Measurements from ENCODE around the gene HSD17B12. TPM values are rescaled to one million over a fixed set of nuclear protein-coding genes. Genes with fewer than 3 reads are reported as not detected.
"Not testable (repeated sequence)": the region's sequence is repeated elsewhere in the genome, so short reads cannot be mapped to it uniquely, and the experiment has no call there.

Gene HSD17B12
- 49.3 and 49.6 TPM in 2 replicates for total RNA-seq (2014; rRNA removed; shearing (Covaris generic); ENCODE audit: low replicate concordance)

DNA sequence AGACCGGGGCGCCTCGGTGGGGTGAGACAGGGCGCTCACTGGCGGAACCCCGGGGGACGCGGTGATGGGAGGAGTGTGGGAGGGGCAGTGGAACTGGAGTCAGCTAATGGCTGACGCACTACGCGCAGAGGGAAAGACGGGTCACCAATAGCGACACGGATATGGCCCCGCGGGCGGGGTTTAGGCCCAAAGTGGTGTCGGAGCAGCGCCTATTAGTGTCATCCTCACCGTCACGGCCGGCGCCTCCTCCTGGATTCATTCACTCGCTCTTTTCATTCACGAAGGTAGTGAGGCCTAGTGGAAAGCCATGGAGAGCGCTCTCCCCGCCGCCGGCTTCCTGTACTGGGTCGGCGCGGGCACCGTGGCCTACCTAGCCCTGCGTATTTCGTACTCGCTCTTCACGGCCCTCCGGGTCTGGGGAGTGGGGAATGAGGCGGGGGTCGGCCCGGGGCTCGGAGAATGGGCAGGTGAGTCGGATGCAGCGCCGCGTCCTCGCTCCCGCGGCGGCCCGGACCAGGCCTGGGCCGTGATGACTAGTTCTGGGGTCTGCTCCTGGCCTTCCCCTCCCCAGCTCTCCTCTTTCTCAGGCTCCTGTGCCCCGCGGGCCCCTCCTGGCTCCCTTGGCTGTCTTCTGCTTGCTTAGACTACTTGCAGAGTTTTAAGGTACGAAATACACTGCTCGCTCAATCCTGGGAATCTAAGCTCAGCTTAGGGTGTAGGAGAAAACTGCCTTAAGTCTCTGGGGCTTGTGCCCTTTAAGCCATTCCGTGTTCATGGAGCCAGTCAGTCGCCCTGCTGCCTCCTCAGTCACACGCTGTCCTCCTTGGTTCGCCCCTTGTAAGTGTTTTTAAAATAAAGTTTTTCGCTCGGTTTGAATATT lies at the start of gene HSD17B12:
Gene HSD17B12 (plus strand): TSS at position 218 of the 880 bp plus-strand sequence. CDS start 90 bp downstream, at position 308.
- H3K36me3 ChIP-seq = peaks cover 25% of the 10 kb centered on the region
- peaks cover under 1% of the 10 kb centered on the region; the same call in 1 of the 2 replicates for H3K27me3 ChIP-seq
- H3K4me3 ChIP-seq = peak within 1 kb of the TSS; percentile 73
- DNase-seq = peak; percentile 100
- no peaks in the 10 kb centered on the region; the same call in 1 of the 2 replicates for H3K9me3 ChIP-seq

DNA sequence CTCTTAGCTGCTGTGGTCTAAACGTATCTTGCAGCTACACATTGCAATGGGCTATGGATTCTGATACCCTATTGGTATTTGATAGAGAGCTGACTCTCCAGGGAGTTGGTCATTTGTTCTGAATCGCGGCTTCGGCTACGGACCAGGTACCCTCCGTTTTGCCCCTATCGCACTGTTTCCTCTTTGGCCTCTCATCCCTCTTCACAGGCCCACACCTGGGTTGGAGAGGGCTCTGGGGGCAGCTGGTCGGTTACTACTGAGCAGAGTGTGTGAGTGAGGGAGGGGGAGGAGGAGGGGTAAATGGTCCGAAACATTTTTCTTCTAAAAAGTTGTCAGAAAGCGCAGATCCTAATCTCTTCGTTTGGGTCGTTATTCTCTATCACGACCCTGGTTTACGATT lies 48.8 kb upstream of the HSD17B12 start:
- H3K27me3 ChIP-seq = peaks cover 85% of the 10 kb centered on the region
- no peak overlapping the region for H3K4me3 ChIP-seq
- no peaks in the 10 kb centered on the region; the same call in 1 of the 2 replicates for H3K9me3 ChIP-seq
- no peak for DNase-seq
- no peaks in the 10 kb centered on the region for H3K36me3 ChIP-seq

DNA sequence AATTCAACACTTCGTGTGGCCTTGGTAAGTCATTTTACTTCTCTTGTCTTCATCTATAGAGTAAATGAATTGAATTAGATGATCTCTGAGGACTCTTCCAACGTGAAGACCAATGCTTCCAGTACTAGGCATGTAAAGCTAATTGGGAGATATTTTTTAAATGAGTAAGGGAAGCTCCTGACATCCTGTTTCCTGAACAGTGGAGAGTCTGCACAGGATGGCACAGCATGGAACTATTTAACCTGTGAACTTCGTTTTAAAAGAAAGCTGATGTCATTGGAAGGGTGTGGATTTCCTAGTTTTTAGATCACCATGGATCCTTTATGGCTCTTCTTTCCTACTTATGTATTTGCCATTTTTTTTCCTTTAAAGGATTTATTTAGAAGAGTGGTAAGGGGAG lies 48.4 kb upstream of the HSD17B12 start:
- H3K27me3 ChIP-seq = peaks cover 85% of the 10 kb centered on the region

DNA sequence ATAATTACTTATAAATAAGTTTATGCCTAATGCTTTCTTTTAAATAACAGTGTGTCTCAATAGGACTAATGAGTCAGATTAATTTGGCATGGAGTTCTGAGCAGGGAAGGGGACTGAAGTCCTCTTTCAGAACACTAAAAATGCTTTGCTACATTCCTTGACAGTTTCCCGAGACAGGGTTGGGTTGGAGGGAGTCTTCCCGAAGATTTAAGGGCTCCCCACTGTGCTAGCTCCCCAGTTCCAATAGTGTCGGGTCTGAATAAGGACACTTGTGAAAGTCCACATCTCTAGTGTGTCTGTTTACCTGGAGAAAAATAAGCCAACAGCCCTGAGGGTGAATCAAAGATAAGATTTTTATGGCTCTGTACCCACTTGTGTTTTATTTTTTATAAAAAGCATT lies 41.8 kb upstream of the HSD17B12 start:
- no peaks in the 10 kb centered on the region for H3K36me3 ChIP-seq
- H3K9me3 ChIP-seq = no peaks in the 10 kb centered on the region
- no peak overlapping the region for H3K4me3 ChIP-seq
- H3K27me3 ChIP-seq = peaks cover 69% of the 10 kb centered on the region
- no peak for DNase-seq

More for the DNA sequence above, 48.4 kb upstream of the HSD17B12 start:
- no peaks in the 10 kb centered on the region; the same call in 1 of the 2 replicates for H3K9me3 ChIP-seq
- no peaks in the 10 kb centered on the region for H3K36me3 ChIP-seq
- no peak overlapping the region for H3K4me3 ChIP-seq
- DNase-seq = no peak

DNA sequence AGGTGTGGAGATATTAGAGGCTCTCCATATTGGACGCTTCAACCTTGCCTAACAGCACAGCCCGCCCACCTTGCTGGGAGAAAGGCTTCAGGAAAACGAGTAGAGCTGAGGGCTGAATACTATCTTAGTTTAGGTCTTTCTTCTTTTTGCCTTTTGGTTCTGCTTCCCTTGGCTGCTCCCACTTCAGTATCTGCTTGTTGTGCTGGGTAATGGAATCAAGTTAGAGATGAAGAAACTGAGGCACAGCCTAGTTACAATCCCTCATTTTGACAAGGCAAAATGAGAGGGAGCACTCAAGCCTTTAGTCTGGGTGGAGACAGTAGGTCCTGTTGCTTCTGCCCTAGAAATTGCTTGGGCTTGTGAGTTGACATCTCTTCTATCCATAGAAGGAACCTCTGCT lies 41.3 kb upstream of the HSD17B12 start:
- no peaks in the 10 kb centered on the region for H3K9me3 ChIP-seq
- no peak overlapping the region for H3K4me3 ChIP-seq
- no peaks in the 10 kb centered on the region for H3K36me3 ChIP-seq
- H3K27me3 ChIP-seq = peaks cover 66% of the 10 kb centered on the region
- no peak for DNase-seq

DNA sequence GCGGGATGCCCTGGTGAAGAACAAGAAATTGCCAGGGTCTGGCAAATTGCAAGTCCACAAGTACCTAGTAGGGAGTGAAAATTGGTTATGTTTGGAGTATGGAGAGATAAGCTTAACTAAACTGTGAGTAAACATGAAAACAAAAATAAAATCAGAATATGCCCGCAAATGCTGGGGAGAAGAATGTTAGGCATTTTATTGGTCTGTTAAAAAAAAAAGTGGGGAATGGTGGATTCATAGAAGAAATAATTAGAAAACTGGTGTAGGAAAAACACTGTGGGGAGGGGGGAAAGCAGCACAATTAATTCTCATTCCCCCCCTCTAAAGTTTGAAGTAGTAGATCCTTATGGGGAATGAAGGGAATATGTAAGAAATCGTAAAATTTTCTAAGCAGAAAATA lies 40.6 kb upstream of the HSD17B12 start:
- H3K27me3 ChIP-seq = peaks cover 61% of the 10 kb centered on the region
- H3K36me3 ChIP-seq = no peaks in the 10 kb centered on the region
- H3K9me3 ChIP-seq = no peaks in the 10 kb centered on the region
- no peak for DNase-seq
- no peak overlapping the region for H3K4me3 ChIP-seq

DNA sequence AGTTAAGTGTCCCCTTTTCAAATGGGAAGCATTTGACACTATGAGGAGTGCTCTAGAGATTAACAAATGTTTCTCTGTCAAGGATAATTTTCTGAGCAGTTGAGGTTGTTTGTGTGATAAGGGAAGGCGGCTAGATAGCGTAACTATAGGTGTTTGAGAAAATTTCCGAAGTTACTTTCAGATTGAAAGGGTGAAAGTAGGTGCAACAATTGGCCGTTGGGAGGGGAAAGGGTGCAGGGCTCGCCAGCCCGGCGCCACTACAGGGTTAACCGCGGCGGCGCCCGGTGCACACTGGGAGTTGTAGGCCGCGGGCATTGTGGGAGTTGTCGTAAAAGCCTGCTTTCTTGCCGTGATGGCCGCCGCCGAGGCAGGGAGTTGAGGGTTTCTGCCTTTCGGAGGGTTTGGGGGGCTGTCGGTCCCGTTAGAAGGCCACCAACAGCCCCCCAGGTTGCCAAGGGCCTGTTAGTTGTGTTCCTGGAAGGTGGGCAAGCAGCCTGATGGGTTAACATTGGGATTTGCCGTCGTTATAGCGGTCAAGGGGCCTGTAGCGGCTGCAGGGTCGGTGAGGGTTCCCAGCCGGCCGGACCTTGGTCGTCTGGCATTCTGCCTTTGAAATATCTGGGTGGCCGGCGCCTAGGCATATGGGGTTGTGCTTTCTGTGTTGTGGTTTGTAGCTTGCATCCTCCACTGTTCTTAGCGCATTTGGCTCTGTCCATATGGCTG lies 36.5 kb upstream of the HSD17B12 start:
- H3K27me3 ChIP-seq = peaks cover 24% of the 10 kb centered on the region
- H3K36me3 ChIP-seq = peaks cover 3% of the 10 kb centered on the region; the same call in 1 of the 2 replicates
- no peaks in the 10 kb centered on the region for H3K9me3 ChIP-seq
- peak overlapping the region; percentile 93 for H3K4me3 ChIP-seq
- DNase-seq = peak; percentile 94

DNA sequence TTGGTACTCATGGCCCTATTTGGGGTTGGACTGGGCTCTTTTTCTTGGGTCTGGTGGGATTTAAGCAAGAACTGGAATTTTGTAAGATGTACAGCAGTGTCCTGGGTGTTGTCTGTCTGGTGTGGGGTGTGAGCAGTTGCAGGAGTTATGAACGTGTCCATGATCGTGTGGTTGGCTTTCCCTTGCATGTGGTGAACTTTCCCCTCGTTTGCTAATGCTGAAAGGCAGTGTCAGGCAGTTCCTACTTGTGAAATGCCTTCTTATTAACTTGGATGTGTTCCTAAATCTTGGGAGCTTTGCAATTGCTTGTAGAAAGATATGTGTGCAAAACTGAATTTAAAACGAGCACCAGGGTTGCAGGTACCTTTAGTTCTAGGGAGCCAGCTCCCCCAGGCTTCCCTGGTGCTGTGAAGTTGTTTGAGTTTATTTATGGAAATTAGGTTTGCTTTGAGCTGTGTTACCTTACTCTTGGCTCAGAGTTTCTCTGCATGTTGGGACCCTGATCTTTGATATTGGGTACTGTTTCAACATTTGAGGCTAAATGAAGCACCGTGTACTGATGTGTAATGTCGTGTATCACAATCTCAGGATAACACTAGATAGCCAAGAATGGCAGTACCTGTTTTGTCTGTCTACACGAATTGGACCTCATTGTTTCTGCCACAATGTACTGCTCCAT lies 35.8 kb upstream of the HSD17B12 start:
- H3K36me3 ChIP-seq = peaks cover 3% of the 10 kb centered on the region; the same call in 1 of the 2 replicates
- peaks cover 17% of the 10 kb centered on the region for H3K27me3 ChIP-seq
- DNase-seq = no peak
- peak overlapping the region; percentile 93 for H3K4me3 ChIP-seq
- H3K9me3 ChIP-seq = no peaks in the 10 kb centered on the region

DNA sequence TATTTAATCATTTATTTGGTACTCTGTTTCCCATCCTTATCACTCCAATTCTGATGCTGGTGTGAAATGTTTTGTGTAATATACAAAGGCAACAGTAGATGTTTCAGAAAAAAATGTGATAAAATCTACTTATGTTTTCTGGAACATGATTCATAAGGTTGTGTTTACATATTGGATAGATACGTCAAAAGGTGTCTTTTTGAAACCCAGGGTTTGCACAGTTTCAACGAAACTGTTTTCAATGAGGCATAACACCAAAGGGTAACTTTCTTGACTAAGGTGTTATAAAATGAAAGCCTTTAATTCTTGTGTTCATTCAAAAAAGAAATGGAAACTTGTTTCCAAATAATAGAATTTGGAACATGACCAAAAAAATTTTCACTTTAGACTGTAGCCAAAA lies 33.8 kb upstream of the HSD17B12 start:
- Histone ChIP-seq H3K4me3 (no peak overlapping the region), H3K36me3 (peaks cover 3% of the 10 kb centered on the region; the same call in 1 of the 2 replicates), H3K9me3 (no peaks in the 10 kb centered on the region), H3K27me3 (peaks cover 2% of the 10 kb centered on the region; the same call in 1 of the 2 replicates)
- DNase-seq = no peak

DNA sequence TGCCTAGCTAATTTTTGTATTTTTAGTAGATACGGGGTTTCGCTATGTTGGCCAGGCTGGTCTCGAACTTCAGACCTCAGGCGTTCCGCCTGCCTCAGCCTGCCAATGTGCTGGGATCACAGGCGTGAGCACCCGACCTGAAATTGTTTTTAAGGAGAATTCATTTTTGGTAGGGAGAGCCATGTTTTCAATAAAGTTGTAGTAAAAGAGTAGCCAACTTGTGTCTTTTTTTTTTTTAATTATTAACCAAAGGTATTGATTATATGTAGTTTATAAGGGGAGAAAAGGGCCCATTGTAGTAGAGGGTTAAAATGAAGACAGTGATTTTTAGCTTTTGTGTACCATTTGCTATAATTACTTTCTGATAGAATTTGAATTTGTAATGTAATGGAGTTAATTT lies 31.6 kb upstream of the HSD17B12 start:
- no peak overlapping the region for H3K4me3 ChIP-seq
- no peaks in the 10 kb centered on the region for H3K27me3 ChIP-seq
- H3K36me3 ChIP-seq = peaks cover 3% of the 10 kb centered on the region; the same call in 1 of the 2 replicates
- no peaks in the 10 kb centered on the region for H3K9me3 ChIP-seq
- DNase-seq = no peak

DNA sequence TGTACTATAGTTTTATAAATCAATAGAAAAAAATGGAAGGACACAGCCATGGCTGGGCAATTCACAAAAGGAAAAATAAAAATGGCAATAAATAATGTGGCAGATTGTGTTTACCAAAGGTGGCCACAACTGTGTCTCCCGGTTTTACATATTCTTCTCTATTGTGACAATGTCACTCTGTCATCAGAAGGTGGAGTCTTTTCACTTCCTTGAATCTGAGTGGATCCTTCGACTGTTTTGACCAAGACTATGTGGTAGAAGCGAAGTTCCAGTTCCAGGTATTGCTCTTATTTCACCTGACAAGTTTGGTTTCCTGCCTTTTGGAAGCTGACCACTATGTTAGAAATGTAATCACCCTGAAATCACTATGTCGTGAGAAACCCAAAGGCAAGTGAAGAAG lies 31.0 kb upstream of the HSD17B12 start:
- H3K4me3 ChIP-seq = no peak overlapping the region
- no peaks in the 10 kb centered on the region for H3K27me3 ChIP-seq
- DNase-seq = no peak
- H3K9me3 ChIP-seq = peaks cover under 1% of the 10 kb centered on the region; the same call in 1 of the 2 replicates
- H3K36me3 ChIP-seq = peaks cover 3% of the 10 kb centered on the region; the same call in 1 of the 2 replicates

DNA sequence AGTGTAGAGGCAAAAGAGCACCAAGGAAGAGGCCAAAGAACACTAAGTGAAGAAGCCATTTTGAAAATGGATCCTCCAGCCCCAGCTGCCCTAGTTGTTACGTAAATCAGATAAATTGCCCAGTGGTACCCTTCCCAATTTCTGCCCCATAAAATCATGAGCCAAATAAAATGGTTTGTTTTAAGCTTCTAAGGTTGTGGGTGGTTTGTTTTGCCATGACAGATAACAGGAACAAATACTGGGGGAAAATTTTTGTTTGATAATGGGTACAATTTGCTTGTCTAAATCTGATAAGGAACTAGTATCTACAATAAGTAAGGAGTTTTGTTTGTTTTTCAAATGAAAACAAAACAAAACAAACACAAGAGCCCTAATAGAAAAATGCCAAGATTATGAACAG lies 30.6 kb upstream of the HSD17B12 start:
- peaks cover 3% of the 10 kb centered on the region; the same call in 1 of the 2 replicates for H3K9me3 ChIP-seq
- H3K27me3 ChIP-seq = no peaks in the 10 kb centered on the region
- no peak overlapping the region for H3K4me3 ChIP-seq
- DNase-seq = no peak
- H3K36me3 ChIP-seq = peaks cover 3% of the 10 kb centered on the region; the same call in 1 of the 2 replicates

DNA sequence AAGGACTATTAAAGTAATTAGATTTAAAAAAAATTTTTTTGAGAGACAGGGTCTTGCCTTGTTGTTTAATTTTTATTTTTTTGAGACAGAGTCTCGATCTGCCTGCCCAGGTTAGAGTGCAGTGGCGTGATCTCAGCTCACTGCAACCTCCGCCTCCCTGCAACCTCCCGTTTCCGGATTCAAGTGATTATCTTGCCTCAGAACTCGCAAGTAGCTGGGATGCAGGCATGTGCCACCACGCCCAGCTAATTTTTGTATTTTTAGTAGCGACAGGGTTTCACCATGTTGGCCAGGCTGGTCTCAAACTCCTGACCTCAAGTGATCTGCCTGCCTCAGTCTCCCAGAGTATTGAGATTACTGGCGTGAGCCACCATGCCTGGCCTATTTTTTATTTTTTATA lies 17.5 kb upstream of the HSD17B12 start:
- H3K36me3 ChIP-seq, H3K9me3 ChIP-seq, DNase-seq, H3K4me3 ChIP-seq: not testable (repeated sequence)
- H3K27me3 ChIP-seq = peaks cover 30% of the 10 kb centered on the region

DNA sequence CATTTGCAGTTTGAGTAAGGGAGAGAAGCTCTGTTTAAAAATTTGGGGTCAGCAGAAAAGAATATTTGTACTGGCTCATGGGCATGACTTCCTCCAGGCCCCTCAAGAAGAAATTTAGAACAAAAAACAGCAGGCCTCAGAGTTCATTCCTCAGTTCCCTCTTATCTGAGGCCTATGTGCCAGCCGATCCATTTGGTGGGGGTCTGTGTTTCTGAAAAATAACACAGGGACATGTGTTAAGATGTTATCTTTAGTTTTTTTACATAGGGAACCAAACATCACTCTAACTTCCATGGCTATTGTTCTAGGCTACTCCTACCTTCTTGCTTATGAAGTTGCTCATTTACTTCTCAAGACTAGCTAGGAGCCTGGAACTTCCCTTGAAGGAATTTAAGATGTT lies 16.2 kb upstream of the HSD17B12 start:
- Histone ChIP-seq H3K27me3 (peaks cover 28% of the 10 kb centered on the region), H3K9me3 (no peaks in the 10 kb centered on the region), H3K4me3 (no peak overlapping the region), H3K36me3 (no peaks in the 10 kb centered on the region)
- DNase-seq = no peak

DNA sequence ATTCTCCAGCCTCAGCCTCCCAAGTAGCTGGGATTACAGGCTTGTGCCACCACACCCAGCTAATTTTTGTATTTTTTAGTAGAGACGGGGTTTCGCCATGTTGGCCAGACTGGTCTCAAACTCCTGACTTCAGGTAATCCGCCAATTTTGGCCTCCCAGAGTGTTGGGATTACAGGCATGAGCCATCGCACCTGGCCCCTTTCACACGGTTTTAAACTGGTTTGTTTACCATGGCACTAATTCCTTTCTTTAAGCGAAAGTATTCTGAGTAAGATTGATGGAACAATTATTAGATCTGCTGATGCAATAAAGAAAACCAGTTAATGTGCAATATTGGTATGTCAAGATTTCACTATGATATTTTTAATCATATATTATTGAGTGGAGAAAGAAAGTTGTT lies 9.3 kb upstream of the HSD17B12 start:
- not testable (repeated sequence) for DNase-seq, H3K9me3 ChIP-seq, H3K36me3 ChIP-seq, H3K4me3 ChIP-seq
- peaks cover 33% of the 10 kb centered on the region for H3K27me3 ChIP-seq

DNA sequence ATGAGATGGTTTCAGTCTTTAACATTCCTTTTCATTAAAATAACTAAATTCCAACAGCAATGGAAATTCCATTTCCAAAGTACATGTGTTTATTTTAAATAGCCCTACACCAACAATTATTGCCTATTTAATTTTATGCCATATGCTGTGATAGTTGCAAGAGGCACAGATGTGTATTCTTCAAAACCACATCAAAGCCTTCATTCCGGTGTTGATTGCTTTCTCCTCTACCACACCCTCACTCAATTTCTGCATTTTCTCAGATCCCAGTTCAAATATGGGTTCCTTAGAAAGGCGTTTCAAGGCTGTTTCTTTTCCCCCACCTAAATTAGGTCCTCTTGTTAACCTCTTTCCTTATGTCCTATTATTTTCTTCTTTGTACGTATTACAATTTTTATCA lies 6.0 kb upstream of the HSD17B12 start:
- Histone ChIP-seq H3K9me3 (no peaks in the 10 kb centered on the region; the same call in 1 of the 2 replicates), H3K36me3 (no peaks in the 10 kb centered on the region), H3K27me3 (peaks cover 22% of the 10 kb centered on the region), H3K4me3 (no peak overlapping the region)
- no peak for DNase-seq
